ENCODE results near the gene LGALS9.
"Not testable (repeated sequence)": the region's sequence is repeated elsewhere in the genome, so short reads cannot be mapped to it uniquely, and the experiment has no call there.

The LGALS9 gene

GRCh38 chr17:27632766-27633165 is 1.8 kb downstream of the LGALS9 start:
- not testable (repeated sequence) for H3K4me3 ChIP-seq (ENCODE audit: low read length); H3K4me1 ChIP-seq (ENCODE audit: insufficient read depth, low read length); H3K27ac ChIP-seq (ENCODE audit: low read length); H3K9me3 ChIP-seq (ENCODE audit: insufficient read depth, low read depth, low read length); H3K36me3 ChIP-seq (ENCODE audit: insufficient read depth, low read depth, low read length); H3K27me3 ChIP-seq (ENCODE audit: insufficient read depth, low read length); H3K9ac ChIP-seq (ENCODE audit: low read depth, low read length)

GRCh38 chr17:27633312-27634025 is 2.5 kb downstream of the LGALS9 start:
- Histone ChIP-seq H3K4me3 (ENCODE audit: low read length) (no peak overlapping the region), H3K9me3 (ENCODE audit: insufficient read depth, low read depth, low read length) (no peaks in the 10 kb centered on the region), H3K27ac (ENCODE audit: low read length) (no peak overlapping the region), H3K36me3 (ENCODE audit: insufficient read depth, low read depth, low read length) (no peaks in the 10 kb centered on the region), H3K4me1 (ENCODE audit: insufficient read depth, low read length) (no peaks in the 10 kb centered on the region; the same call in 1 of the 2 replicates), H3K27me3 (ENCODE audit: insufficient read depth, low read length) (no peaks in the 10 kb centered on the region), H3K9ac (ENCODE audit: low read depth, low read length) (no peak overlapping the region)

- H3K4me1 ChIP-seq (ENCODE audit: insufficient read depth, low read length) = no peaks in the 10 kb centered on the region; the same call in 1 of the 2 replicates
- H3K4me3 ChIP-seq (ENCODE audit: low read length) = no peak overlapping the region
- no peak overlapping the region for H3K27ac ChIP-seq (ENCODE audit: low read length)
- H3K27me3 ChIP-seq (ENCODE audit: insufficient read depth, low read length) = no peaks in the 10 kb centered on the region
- H3K9ac ChIP-seq (ENCODE audit: low read depth, low read length) = no peak overlapping the region
- H3K36me3 ChIP-seq (ENCODE audit: insufficient read depth, low read depth, low read length) = no peaks in the 10 kb centered on the region
- no peaks in the 10 kb centered on the region for H3K9me3 ChIP-seq (ENCODE audit: insufficient read depth, low read depth, low read length)
Measured at GRCh38 chr17:27634026-27634335, 3.0 kb downstream of the LGALS9 start.

GRCh38 chr17:27634776-27635175 is 3.8 kb downstream of the LGALS9 start:
- H3K36me3 ChIP-seq (ENCODE audit: insufficient read depth, low read depth, low read length) = no peaks in the 10 kb centered on the region
- H3K4me3 ChIP-seq (ENCODE audit: low read length) = no peak overlapping the region
- no peaks in the 10 kb centered on the region for H3K27me3 ChIP-seq (ENCODE audit: insufficient read depth, low read length)
- H3K4me1 ChIP-seq (ENCODE audit: insufficient read depth, low read length) = no peaks in the 10 kb centered on the region; the same call in 1 of the 2 replicates
- H3K9me3 ChIP-seq (ENCODE audit: insufficient read depth, low read depth, low read length) = no peaks in the 10 kb centered on the region
- H3K27ac ChIP-seq (ENCODE audit: low read length) = no peak overlapping the region
- H3K9ac ChIP-seq (ENCODE audit: low read depth, low read length) = no peak overlapping the region

GRCh38 chr17:27635275-27635823 is 4.4 kb downstream of the LGALS9 start:
- H3K36me3 ChIP-seq (ENCODE audit: insufficient read depth, low read depth, low read length) = no peaks in the 10 kb centered on the region
- H3K27ac ChIP-seq (ENCODE audit: low read length) = no peak overlapping the region
- H3K27me3 ChIP-seq (ENCODE audit: insufficient read depth, low read length) = no peaks in the 10 kb centered on the region
- no peaks in the 10 kb centered on the region for H3K9me3 ChIP-seq (ENCODE audit: insufficient read depth, low read depth, low read length)
- H3K9ac ChIP-seq (ENCODE audit: low read depth, low read length) = no peak overlapping the region
- H3K4me1 ChIP-seq (ENCODE audit: insufficient read depth, low read length) = no peaks in the 10 kb centered on the region; the same call in none of the 2 replicates
- no peak overlapping the region for H3K4me3 ChIP-seq (ENCODE audit: low read length)

- H3K4me3 ChIP-seq (ENCODE audit: low read length); H3K27ac ChIP-seq (ENCODE audit: low read length); H3K27me3 ChIP-seq (ENCODE audit: insufficient read depth, low read length); H3K9me3 ChIP-seq (ENCODE audit: insufficient read depth, low read depth, low read length); H3K9ac ChIP-seq (ENCODE audit: low read depth, low read length); H3K4me1 ChIP-seq (ENCODE audit: insufficient read depth, low read length); H3K36me3 ChIP-seq (ENCODE audit: insufficient read depth, low read depth, low read length): not testable (repeated sequence)
Measured at GRCh38 chr17:27636005-27636520, 5.1 kb downstream of the LGALS9 start.

GRCh38 chr17:27637818-27638217 is 6.8 kb downstream of the LGALS9 start:
- not testable (repeated sequence) for H3K4me3 ChIP-seq (ENCODE audit: low read length); H3K27me3 ChIP-seq (ENCODE audit: insufficient read depth, low read length); H3K9ac ChIP-seq (ENCODE audit: low read depth, low read length); H3K9me3 ChIP-seq (ENCODE audit: insufficient read depth, low read depth, low read length); H3K4me1 ChIP-seq (ENCODE audit: insufficient read depth, low read length); H3K27ac ChIP-seq (ENCODE audit: low read length); H3K36me3 ChIP-seq (ENCODE audit: insufficient read depth, low read depth, low read length)

GRCh38 chr17:27638415-27638914 is 7.5 kb downstream of the LGALS9 start:
- not testable (repeated sequence) for H3K9me3 ChIP-seq (ENCODE audit: insufficient read depth, low read depth, low read length); H3K4me1 ChIP-seq (ENCODE audit: insufficient read depth, low read length); H3K27me3 ChIP-seq (ENCODE audit: insufficient read depth, low read length); H3K9ac ChIP-seq (ENCODE audit: low read depth, low read length); H3K4me3 ChIP-seq (ENCODE audit: low read length); H3K27ac ChIP-seq (ENCODE audit: low read length); H3K36me3 ChIP-seq (ENCODE audit: insufficient read depth, low read depth, low read length)

GRCh38 chr17:27640790-27641189 is 9.8 kb downstream of the LGALS9 start:
- no peak overlapping the region for H3K27ac ChIP-seq (ENCODE audit: low read length)

GRCh38 chr17:27644586-27644985 is 13.6 kb downstream of the LGALS9 start:
- H3K9me3 ChIP-seq (ENCODE audit: insufficient read depth, low read depth, low read length) = no peaks in the 10 kb centered on the region
- H3K27ac ChIP-seq (ENCODE audit: low read length) = no peak overlapping the region
- no peak overlapping the region for H3K9ac ChIP-seq (ENCODE audit: low read depth, low read length)
- H3K4me1 ChIP-seq (ENCODE audit: insufficient read depth, low read length) = no peaks in the 10 kb centered on the region; the same call in 1 of the 2 replicates
- H3K4me3 ChIP-seq (ENCODE audit: low read length) = no peak overlapping the region
- H3K27me3 ChIP-seq (ENCODE audit: insufficient read depth, low read length) = no peaks in the 10 kb centered on the region
- H3K36me3 ChIP-seq (ENCODE audit: insufficient read depth, low read depth, low read length) = no peaks in the 10 kb centered on the region

More at GRCh38 chr17:27640790-27641189, 9.8 kb downstream of the LGALS9 start:
- Histone ChIP-seq H3K36me3 (ENCODE audit: insufficient read depth, low read depth, low read length) (no peaks in the 10 kb centered on the region), H3K4me3 (ENCODE audit: low read length) (no peak overlapping the region), H3K9me3 (ENCODE audit: insufficient read depth, low read depth, low read length) (no peaks in the 10 kb centered on the region), H3K9ac (ENCODE audit: low read depth, low read length) (no peak overlapping the region), H3K4me1 (ENCODE audit: insufficient read depth, low read length) (no peaks in the 10 kb centered on the region; the same call in 1 of the 2 replicates), H3K27me3 (ENCODE audit: insufficient read depth, low read length) (no peaks in the 10 kb centered on the region)

- not testable (repeated sequence) for H3K27ac ChIP-seq (ENCODE audit: low read length); H3K9ac ChIP-seq (ENCODE audit: low read depth, low read length); H3K36me3 ChIP-seq (ENCODE audit: insufficient read depth, low read depth, low read length); H3K27me3 ChIP-seq (ENCODE audit: insufficient read depth, low read length); H3K4me3 ChIP-seq (ENCODE audit: low read length); H3K4me1 ChIP-seq (ENCODE audit: insufficient read depth, low read length); H3K9me3 ChIP-seq (ENCODE audit: insufficient read depth, low read depth, low read length)
Measured at GRCh38 chr17:27645621-27646020, 14.6 kb downstream of the LGALS9 start.

GRCh38 chr17:27646232-27646631 is 15.2 kb downstream of the LGALS9 start:
- Histone ChIP-seq H3K4me1 (ENCODE audit: insufficient read depth, low read length) (no peaks in the 10 kb centered on the region), H3K36me3 (ENCODE audit: insufficient read depth, low read depth, low read length) (no peaks in the 10 kb centered on the region), H3K9ac (ENCODE audit: low read depth, low read length) (no peak overlapping the region), H3K27me3 (ENCODE audit: insufficient read depth, low read length) (no peaks in the 10 kb centered on the region), H3K9me3 (ENCODE audit: insufficient read depth, low read depth, low read length) (no peaks in the 10 kb centered on the region), H3K4me3 (ENCODE audit: low read length) (no peak overlapping the region), H3K27ac (ENCODE audit: low read length) (no peak overlapping the region)
